K562 (cell line): ENCODE results near the gene ZNF512B. TPM values are rescaled to one million over a fixed set of nuclear protein-coding genes. Genes with fewer than 3 reads are reported as not detected.
A peak's percentile ranks its signal among the peaks of the same experiment; 100 is the strongest.

Experiments used
- BMI1 ChIP-seq: fragments of 150-350 bp; IDR thresholded peaks from 2 replicates; pipeline ENCODE4 v1.6.1; 2014; ENCODE audit warnings: low read length
- CREBBP ChIP-seq: IDR thresholded peaks from one replicate; pipeline ENCODE4 v1.6.1; 2012; ENCODE audit warnings: low read depth, mild to moderate bottlenecking, control low read depth, inconsistent platforms, low read length
- DACH1 ChIP-seq: fragments of 450-650 bp; IDR thresholded peaks from 2 replicates; pipeline ENCODE4 v1.6.1; 2018; ENCODE audit not compliant: partially characterized antibody
- ERF ChIP-seq: fragments of 450-650 bp; formaldehyde crosslinking; IDR thresholded peaks from 2 replicates; pipeline ENCODE4 v1.4.0; 2020; ENCODE audit warnings: mild to moderate bottlenecking, mixed read lengths
- EWSR1 ChIP-seq: fragments of 450-650 bp; IDR thresholded peaks from 2 replicates; pipeline ENCODE4 v1.6.1; 2018; ENCODE audit warnings: borderline replicate concordance, mild to moderate bottlenecking, low read depth, moderate library complexity; ENCODE audit not compliant: partially characterized antibody
- FOXA3 ChIP-seq, 2 experiments: fragments of 450-650 bp in 1 of 2; sonication (generic) in 1 of 2; formaldehyde crosslinking; IDR thresholded peaks in 1 of 2; conservative IDR thresholded peaks in 1 of 2; 2 replicates each; pipeline versions ENCODE4 v1.4.0 to v1.8.0; 2020 to 2022; ENCODE audit warnings: mild to moderate bottlenecking in 2 of 2, missing genetic modification reagents in 1 of 2
- GTF2A2 ChIP-seq: IDR thresholded peaks from 2 replicates; pipeline ENCODE4 v1.6.1; 2016; ENCODE audit warnings: mild to moderate bottlenecking, missing genetic modification characterization, missing compliant biosample characterization
- NR4A1 ChIP-seq, 2 experiments: fragments of 250-450 bp in 1 of 2; fragments of 450-650 bp in 1 of 2; sonication (Bioruptor Pico) in 1 of 2; IDR thresholded peaks; 2 replicates each; pipeline versions ENCODE4 v1.4.0 to v1.6.1; 2016 to 2020; ENCODE audit warnings: mild to moderate bottlenecking in 2 of 2, missing compliant biosample characterization in 1 of 2, missing genetic modification characterization in 1 of 2, moderate library complexity in 1 of 2
- OTX1 ChIP-seq: fragments of 450-650 bp; formaldehyde crosslinking; IDR thresholded peaks from 2 replicates; pipeline ENCODE4 v1.4.0; 2022; ENCODE audit warnings: mild to moderate bottlenecking
- POLR2A ChIP-seq: fragments of 450-650 bp; conservative IDR thresholded peaks from 2 replicates; pipeline ENCODE4 v1.6.1; 2016
- SIN3B ChIP-seq: fragments of 450-650 bp; IDR thresholded peaks from 2 replicates; pipeline ENCODE4 v1.6.1; 2017; ENCODE audit warnings: low read depth, mild to moderate bottlenecking, moderate library complexity
- ZBTB33 ChIP-seq: sonication (generic); formaldehyde crosslinking; IDR thresholded peaks from 2 replicates; pipeline ENCODE4 v1.8.1; 2023; ENCODE audit warnings: mild to moderate bottlenecking, missing genetic modification reagents
- ZBTB7A ChIP-seq: IDR thresholded peaks from 2 replicates; pipeline ENCODE4 v1.6.1; 2011; ENCODE audit warnings: low read depth, mild to moderate bottlenecking, low read length, moderate library complexity, borderline replicate concordance; ENCODE audit not compliant: control insufficient read depth
- ZNF407 ChIP-seq: fragments of 450-650 bp; IDR thresholded peaks from 2 replicates; pipeline ENCODE4 v1.6.1; 2016; ENCODE audit warnings: low read depth
- ZNF507 ChIP-seq: conservative IDR thresholded peaks from 2 replicates; pipeline ENCODE4 v1.6.1; 2017; ENCODE audit warnings: missing genetic modification characterization, missing compliant biosample characterization
- ZNF586 ChIP-seq: fragments of 450-650 bp; formaldehyde crosslinking; conservative IDR thresholded peaks from 2 replicates; pipeline ENCODE4 v1.4.0; 2020; ENCODE audit warnings: mild to moderate bottlenecking, moderate library complexity
- ZNF76 ChIP-seq: fragments of 250-450 bp; sonication (Bioruptor Pico); IDR thresholded peaks from 2 replicates; pipeline ENCODE4 v1.4.0; 2020; ENCODE audit warnings: mild to moderate bottlenecking, moderate library complexity, borderline replicate concordance
- ZSCAN32 ChIP-seq: fragments of 450-650 bp; formaldehyde crosslinking; IDR thresholded peaks from 2 replicates; pipeline ENCODE4 v1.4.0; 2020; ENCODE audit warnings: mild to moderate bottlenecking, moderate library complexity
- polyA plus RNA-seq, 8 experiments: library from polyadenylated mRNA; depleted of rRNA in 4 of 8; stranded (reverse) in 5 of 8; unstranded in 3 of 8; fragments of >200 nt; fragmentation: Nextera tagmentation in 2 of 8; fragmentation: Illumina TruSeq in 1 of 8; extraction: Ambion mirVana in 2 of 8; extraction: Trizol in 1 of 8; gene quantifications; 2 replicates each; pipeline versions ENCODE4 v1.2.1 to v1.2.3, GENCODE V29; 2011 to 2014; ENCODE audit warnings: inconsistent platforms in 1 of 8, missing spikeins in 1 of 8
- total RNA-seq, 7 experiments: library from RNA; depleted of rRNA in 6 of 7; stranded (reverse); fragments of >200 nt in 6 of 7; fragmentation: Illumina TruSeq in 2 of 7; extraction: Trizol in 2 of 7; gene quantifications; 2 replicates each; pipeline versions ENCODE4 v1.2.1 to v1.2.3, GENCODE V29; 2011 to 2021; ENCODE audit warnings: low replicate concordance in 1 of 7

Gene ZNF512B
- total and polyA plus RNA-seq, 9 of the 15 experiments (the other 6 are each of a cell fraction or from before 2014, with no cell fraction given) = 0.01 to 27.8 (median 8.2) TPM

GRCh38 chr20:63955827-63956663, 13.7 kb downstream of the ZNF512B start, which contains the start of gene UCKL1 (continued):
- peak; percentile 91 for TF ChIP-seq ZNF407
- TF ChIP-seq ZBTB7A = peak; percentile 38; the same call in 1 of the 2 replicates
- no peak for TF ChIP-seq BMI1
- no peak for TF ChIP-seq ZNF586 (CRISPR knock-in tag)
- TF ChIP-seq POLR2A = peak; percentile 92
- 0 out of 2 replicates have a peak, but pooled peaks have one; percentile 12 for TF ChIP-seq ERF
- peak; percentile 39; the same call in 1 of the 2 replicates for TF ChIP-seq GTF2A2 (tag)
- no peak for TF ChIP-seq EWSR1
- TF ChIP-seq ZNF507 (tag) = no peak
- 0 out of 2 replicates have a peak, but pooled peaks have one; percentile 27 for TF ChIP-seq ZBTB33 (CRISPR knock-in tag)
- peak in 1 of 2 experiments; percentile 77; a peak in 2 of 4 replicates for TF ChIP-seq FOXA3 (CRISPR knock-in tag; conservative IDR thresholded peaks at IDR 0.05 in 1 of 2, IDR thresholded peaks at IDR 0.05 in 1 of 2)
- TF ChIP-seq ZNF76 (CRISPR knock-in tag) = peak; percentile 93
- TF ChIP-seq DACH1 = no peak
- 0 out of 2 replicates have a peak, but pooled peaks have one; percentile 24 for TF ChIP-seq OTX1
- peak; percentile 34; the same call in 1 of the 2 replicates for TF ChIP-seq NR4A1 (CRISPR knock-in tag; IDR thresholded peaks at IDR 0.05)
- TF ChIP-seq NR4A1 (tag; IDR thresholded peaks at IDR 0.05) = no peak
- TF ChIP-seq ZSCAN32 (CRISPR knock-in tag) = no peak
- TF ChIP-seq CREBBP = no peak
- peak; percentile 47 for TF ChIP-seq SIN3B
